GM12873 (cell line): Measurements from ENCODE around the gene PHOSPHO1.

ENCODE experiments used
- CTCF ChIP-seq: IDR thresholded peaks from 2 replicates; pipeline ENCODE4 v1.5.1; 2012; ENCODE audit warnings: low read depth, mild to moderate bottlenecking, moderate library complexity, low read length, control low read depth; ENCODE audit not compliant: insufficient read depth; ENCODE audit errors: missing control alignments

Gene PHOSPHO1

GRCh38 chr17:49230636-49231562 lies at the start of gene PHOSPHO1:
PHOSPHO1 (minus strand) TSS chr17:49230787; CDS start chr17:49226691, 4,096 bp downstream.
- TF ChIP-seq CTCF, result no peak

GRCh38 chr17:49280061-49280460 lies 49.5 kb upstream of the PHOSPHO1 start:
- TF ChIP-seq CTCF, result no peak

- TF ChIP-seq CTCF, result no peak
Observed at GRCh38 chr17:49278076-49278475, 47.5 kb upstream of the PHOSPHO1 start.

GRCh38 chr17:49277638-49278037 lies 47.1 kb upstream of the PHOSPHO1 start:
- TF ChIP-seq CTCF, result no peak

- no peak for TF ChIP-seq CTCF
Observed at GRCh38 chr17:49269356-49269755, 38.8 kb upstream of the PHOSPHO1 start.

- TF ChIP-seq CTCF, result no peak
Observed at GRCh38 chr17:49267912-49268311, 37.3 kb upstream of the PHOSPHO1 start.

- TF ChIP-seq CTCF, result no peak
Observed at GRCh38 chr17:49266233-49266632, 35.6 kb upstream of the PHOSPHO1 start.
